Body of pancreas (tissue), 4 donors: Measurements from ENCODE around the gene MAU2. TPM values are rescaled to one million over a fixed set of nuclear protein-coding genes. Genes with fewer than 3 reads are reported as not detected.

Experiments used
- ATAC-seq: fragments of 150-250 bp; one replicate; pipeline ENCODE4 v1.9.1; 2016
- DNase-seq, 4 donors: peaks; one replicate each; pipeline ENCODE4 v3.0.0-alpha.2; 2019
- H3K27ac ChIP-seq, 4 donors: fragments of 200-600 bp; sonication (generic); 1 replicate in 3 of 4; 2 replicates in 1 of 4; pipeline versions ENCODE4 v1.5.1 to v1.6.1; 2016 to 2019; ENCODE audit warnings: mild to moderate bottlenecking in 1 of 4, mixed read lengths in 1 of 4, moderate library complexity in 1 of 4
- H3K27me3 ChIP-seq, 2 donors: fragments of 200-600 bp; sonication (generic); one replicate each; pipeline ENCODE4 v1.6.0; 2016; ENCODE audit warnings: mild to moderate bottlenecking in 1 of 2
- H3K36me3 ChIP-seq, 2 donors: fragments of 200-600 bp; sonication (generic); replicated peaks in 1 of 2; 2 replicates each; pipeline ENCODE4 v1.5.1; 2016; ENCODE audit warnings: low read depth in 2 of 2; ENCODE audit not compliant: insufficient read depth in 1 of 2
- H3K4me1 ChIP-seq: fragments of 200-600 bp; sonication (generic); one replicate; pipeline ENCODE4 v1.6.0; 2016
- H3K4me3 ChIP-seq, 2 donors: fragments of 200-600 bp; sonication (generic); 1 replicate in 1 of 2; 2 replicates in 1 of 2; pipeline ENCODE4 v1.5.1; 2016 to 2019
- H3K9me3 ChIP-seq, 3 donors: fragments of 200-600 bp; sonication (generic); 1 replicate in 2 of 3; 2 replicates in 1 of 3; pipeline ENCODE4 v1.5.1; 2016
- POLR2A ChIP-seq, 3 donors: fragments of 450-650 bp; IDR thresholded peaks; one replicate each; pipeline ENCODE4 v1.6.1; 2016; ENCODE audit warnings: antibody characterized with exemption in 3 of 3, mild to moderate bottlenecking in 2 of 3
- WGBS, 2 donors: methylation state at CpG; one replicate each; pipeline ENCODE4 v1.1.5; 2017; 5-methylcytosine and 5-hydroxymethylcytosine counted together
- intact Hi-C: fragments of 100-400 bp; cut with DNase I; formaldehyde crosslinking; loops from one replicate; pipeline ENCODE4 v1.15.1; 2023
- total RNA-seq, 2 donors: library from RNA; depleted of rRNA; stranded (reverse); fragments of >200 nt; gene quantifications; one replicate each; pipeline ENCODE4 v1.1.0, GENCODE V29; 2016
- TF ChIP-seq, protein P1 (sequence below), 7 experiments: fragments of 450-650 bp in 4 of 7; fragments of 200-600 bp in 3 of 7; sonication (generic) in 3 of 7; IDR thresholded peaks; one replicate each; pipeline ENCODE4 v1.5.1; 2016 to 2019; ENCODE audit warnings: antibody characterized with exemption in 7 of 7

Gene MAU2
- total RNA-seq, 2 donors from 2014 or later = 38.9 to 57.4 TPM

DNA sequence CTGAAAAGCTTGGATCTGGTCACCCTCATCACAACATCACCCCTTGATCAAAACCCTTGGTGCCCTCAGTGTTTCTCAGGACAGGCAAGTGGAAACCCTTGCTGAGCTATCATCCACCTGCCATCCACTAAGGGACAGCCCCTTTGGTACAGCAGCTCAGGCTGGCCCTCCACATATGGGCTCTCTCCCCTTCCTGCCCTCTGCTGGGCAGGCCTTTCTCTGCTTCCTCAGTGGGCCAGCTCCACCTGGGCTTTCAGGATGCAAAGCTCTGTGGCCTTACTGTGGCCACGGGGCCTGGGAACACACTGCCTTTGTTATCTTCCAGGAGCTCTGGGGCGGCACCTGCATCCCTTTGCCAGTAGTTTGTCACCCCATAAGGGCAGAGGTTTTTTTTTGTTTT lies 5.2 kb upstream of the MAU2 start:
- intact Hi-C loops = no loop called here
- Histone ChIP-seq H3K36me3 (peaks cover 3 to 6% of the 10 kb centered on the region in 2 donors), H3K27me3 (no peaks in the 10 kb centered on the region), H3K9me3 (no peaks in the 10 kb centered on the region), H3K27ac (no peak overlapping the region), H3K4me1 (peaks cover 13% of the 10 kb centered on the region), H3K4me3 (no peak overlapping the region)
- WGBS, 2 donors = 90 to 100% methylated on average over 2 of the region's 2 CpGs
- no peak for TF ChIP-seq POLR2A (IDR thresholded peaks at IDR 0.05)
- TF ChIP-seq, protein P1, sequence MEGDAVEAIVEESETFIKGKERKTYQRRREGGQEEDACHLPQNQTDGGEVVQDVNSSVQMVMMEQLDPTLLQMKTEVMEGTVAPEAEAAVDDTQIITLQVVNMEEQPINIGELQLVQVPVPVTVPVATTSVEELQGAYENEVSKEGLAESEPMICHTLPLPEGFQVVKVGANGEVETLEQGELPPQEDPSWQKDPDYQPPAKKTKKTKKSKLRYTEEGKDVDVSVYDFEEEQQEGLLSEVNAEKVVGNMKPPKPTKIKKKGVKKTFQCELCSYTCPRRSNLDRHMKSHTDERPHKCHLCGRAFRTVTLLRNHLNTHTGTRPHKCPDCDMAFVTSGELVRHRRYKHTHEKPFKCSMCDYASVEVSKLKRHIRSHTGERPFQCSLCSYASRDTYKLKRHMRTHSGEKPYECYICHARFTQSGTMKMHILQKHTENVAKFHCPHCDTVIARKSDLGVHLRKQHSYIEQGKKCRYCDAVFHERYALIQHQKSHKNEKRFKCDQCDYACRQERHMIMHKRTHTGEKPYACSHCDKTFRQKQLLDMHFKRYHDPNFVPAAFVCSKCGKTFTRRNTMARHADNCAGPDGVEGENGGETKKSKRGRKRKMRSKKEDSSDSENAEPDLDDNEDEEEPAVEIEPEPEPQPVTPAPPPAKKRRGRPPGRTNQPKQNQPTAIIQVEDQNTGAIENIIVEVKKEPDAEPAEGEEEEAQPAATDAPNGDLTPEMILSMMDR (IDR thresholded peaks at IDR 0.05) = no peak
- DNase-seq = no peak
- ATAC-seq = no peak

DNA sequence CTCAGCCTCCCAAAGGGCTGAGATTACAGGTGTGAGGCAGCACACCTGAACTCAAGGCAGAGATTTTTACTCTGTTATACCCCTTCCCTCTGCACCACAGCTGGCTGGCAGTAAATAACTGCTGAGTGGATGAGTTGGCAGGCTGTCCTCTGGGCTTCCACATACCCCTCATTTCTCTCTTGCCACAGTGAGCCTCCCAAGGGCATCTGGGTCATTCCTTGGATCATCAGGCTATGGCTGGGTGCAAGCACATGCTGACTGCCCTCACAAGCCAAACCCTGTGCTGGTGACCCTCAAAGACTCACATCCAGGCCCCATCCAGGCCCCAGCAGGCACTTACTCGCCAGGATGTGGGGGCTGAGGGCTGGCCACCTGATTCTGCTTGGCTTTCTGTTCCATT lies 4.5 kb upstream of the MAU2 start:
- H3K27me3 ChIP-seq = no peaks in the 10 kb centered on the region
- intact Hi-C loops = no loop called here
- H3K36me3 ChIP-seq = peaks cover 3 to 6% of the 10 kb centered on the region in 2 donors
- DNase-seq (no peak), ATAC-seq (no peak)
- H3K9me3 ChIP-seq = no peaks in the 10 kb centered on the region
- WGBS, 2 donors = 100% methylated on average over 1 of the region's 1 CpG
- peaks cover 13% of the 10 kb centered on the region for H3K4me1 ChIP-seq
- TF ChIP-seq, protein P1 (IDR thresholded peaks at IDR 0.05) = no peak
- no peak for TF ChIP-seq POLR2A (IDR thresholded peaks at IDR 0.05)
- H3K27ac ChIP-seq = no peak overlapping the region
- H3K4me3 ChIP-seq = no peak overlapping the region

DNA sequence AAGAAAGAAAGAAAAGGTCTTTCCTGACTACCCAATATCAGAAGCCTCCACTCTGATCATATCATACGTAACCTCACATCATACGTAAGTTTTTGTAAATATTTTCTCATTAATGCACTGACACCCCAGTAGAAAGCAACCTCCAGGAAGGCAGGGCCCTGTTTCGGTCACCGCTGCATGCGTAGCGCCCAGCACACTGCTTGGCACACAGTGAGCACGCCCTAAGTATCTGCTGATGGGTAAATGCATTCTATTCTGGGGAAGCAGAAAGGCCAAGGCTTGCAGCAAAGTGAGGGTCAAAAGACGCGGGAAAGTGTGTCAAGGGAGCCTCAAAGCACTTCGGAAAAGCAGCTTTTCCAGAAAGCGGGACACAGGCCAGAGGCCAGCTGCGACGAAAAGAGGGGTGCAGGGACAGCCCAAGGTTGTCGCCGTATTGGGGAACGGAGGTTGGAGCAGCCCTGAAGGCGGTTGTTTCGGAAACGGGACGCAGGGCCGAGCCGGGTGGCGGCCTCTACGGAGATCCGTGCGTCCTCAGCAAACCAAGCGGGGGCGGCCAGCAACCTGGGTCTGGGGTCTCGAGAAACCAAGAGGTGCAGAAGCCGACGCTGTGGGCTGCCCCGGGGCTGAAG lies 783 bp upstream of the MAU2 start:
- H3K9me3 ChIP-seq = no peaks in the 10 kb centered on the region
- H3K36me3 ChIP-seq = peaks cover 3 to 6% of the 10 kb centered on the region in 2 donors
- 4 to 5% methylated on average over 26 to 32 of the region's 32 CpGs for WGBS, 2 donors
- peak overlapping the region; percentile 96 to 100 for H3K4me3 ChIP-seq
- H3K4me1 ChIP-seq = peaks cover 32% of the 10 kb centered on the region
- no peaks in the 10 kb centered on the region for H3K27me3 ChIP-seq
- H3K27ac ChIP-seq = peak overlapping the region; percentile 59 to 92 (median 89)
- intact Hi-C loops = no loop called here
- TF ChIP-seq, protein P1 (IDR thresholded peaks at IDR 0.05) = no peak
- TF ChIP-seq POLR2A (IDR thresholded peaks at IDR 0.05) = no peak
- no peak for DNase-seq
- ATAC-seq = peak; percentile 1

DNA sequence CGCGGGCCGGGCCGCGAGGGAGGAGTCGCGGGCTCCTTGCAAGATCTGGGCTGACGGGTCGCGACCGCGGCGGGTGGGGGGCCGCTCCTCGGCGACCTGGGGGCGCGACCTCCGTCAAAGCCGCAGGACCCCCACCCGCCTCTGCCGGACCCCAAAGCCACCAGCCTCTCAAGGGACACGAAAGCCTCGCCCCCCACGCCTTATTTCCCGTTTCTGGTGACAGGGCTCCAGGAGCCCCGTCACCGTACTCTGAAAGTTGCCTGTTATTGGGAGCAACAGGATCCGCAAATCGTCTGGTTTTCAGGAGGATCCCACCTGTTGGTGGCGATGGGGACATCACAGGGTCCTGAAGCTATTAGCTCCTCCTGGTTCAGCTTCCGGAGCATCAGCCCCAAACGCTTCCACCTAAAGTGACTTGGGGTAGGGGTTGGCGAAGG lies 530 bp downstream of the MAU2 start:
- DNase-seq = no peak
- intact Hi-C loops = no loop called here

More for the DNA sequence above, 530 bp downstream of the MAU2 start:
- H3K36me3 ChIP-seq = peaks cover 2 to 5% of the 10 kb centered on the region in 2 donors
- no peaks in the 10 kb centered on the region for H3K27me3 ChIP-seq
- H3K27ac ChIP-seq = peak overlapping the region; percentile 59 to 92 (median 89)
- H3K9me3 ChIP-seq = no peaks in the 10 kb centered on the region
- ATAC-seq = no peak
- WGBS, 2 donors = 0 to 3% methylated on average over 6 to 34 of the region's 34 CpGs
- TF ChIP-seq, protein P1 (IDR thresholded peaks at IDR 0.05) = no peak
- TF ChIP-seq POLR2A (IDR thresholded peaks at IDR 0.05) = no peak
- peak overlapping the region; percentile 96 to 100 for H3K4me3 ChIP-seq
- H3K4me1 ChIP-seq = peaks cover 32% of the 10 kb centered on the region
